Body of pancreas (tissue), 4 donors: Measurements from ENCODE around the gene SMC3. TPM values are rescaled to one million over a fixed set of nuclear protein-coding genes. Genes with fewer than 3 reads are reported as not detected.

Experiments
- ATAC-seq: fragments of 150-250 bp; one replicate; pipeline ENCODE4 v1.9.1; 2016
- DNase-seq, 4 donors: peaks; one replicate each; pipeline ENCODE4 v3.0.0-alpha.2; 2019
- H3K27ac ChIP-seq, 4 donors: fragments of 200-600 bp; sonication (generic); 1 replicate in 3 of 4; 2 replicates in 1 of 4; pipeline versions ENCODE4 v1.5.1 to v1.6.1; 2016 to 2019; ENCODE audit warnings: mild to moderate bottlenecking in 1 of 4, mixed read lengths in 1 of 4, moderate library complexity in 1 of 4
- H3K27me3 ChIP-seq, 2 donors: fragments of 200-600 bp; sonication (generic); one replicate each; pipeline ENCODE4 v1.6.0; 2016; ENCODE audit warnings: mild to moderate bottlenecking in 1 of 2
- H3K36me3 ChIP-seq, 2 donors: fragments of 200-600 bp; sonication (generic); replicated peaks in 1 of 2; 2 replicates each; pipeline ENCODE4 v1.5.1; 2016; ENCODE audit warnings: low read depth in 2 of 2; ENCODE audit not compliant: insufficient read depth in 1 of 2
- H3K4me1 ChIP-seq: fragments of 200-600 bp; sonication (generic); one replicate; pipeline ENCODE4 v1.6.0; 2016
- H3K4me3 ChIP-seq, 2 donors: fragments of 200-600 bp; sonication (generic); 1 replicate in 1 of 2; 2 replicates in 1 of 2; pipeline ENCODE4 v1.5.1; 2016 to 2019
- H3K9me3 ChIP-seq, 3 donors: fragments of 200-600 bp; sonication (generic); 1 replicate in 2 of 3; 2 replicates in 1 of 3; pipeline ENCODE4 v1.5.1; 2016
- POLR2A ChIP-seq, 3 donors: fragments of 450-650 bp; IDR thresholded peaks; one replicate each; pipeline ENCODE4 v1.6.1; 2016; ENCODE audit warnings: antibody characterized with exemption in 3 of 3, mild to moderate bottlenecking in 2 of 3
- WGBS, 2 donors: methylation state at CpG; one replicate each; pipeline ENCODE4 v1.1.5; 2017; 5-methylcytosine and 5-hydroxymethylcytosine counted together
- intact Hi-C: fragments of 100-400 bp; cut with DNase I; formaldehyde crosslinking; loops from one replicate; pipeline ENCODE4 v1.15.1; 2023
- total RNA-seq, 2 donors: library from RNA; depleted of rRNA; stranded (reverse); fragments of >200 nt; gene quantifications; one replicate each; pipeline ENCODE4 v1.1.0, GENCODE V29; 2016
- TF ChIP-seq, protein P1 (sequence below), 7 experiments: fragments of 450-650 bp in 4 of 7; fragments of 200-600 bp in 3 of 7; sonication (generic) in 3 of 7; IDR thresholded peaks; one replicate each; pipeline ENCODE4 v1.5.1; 2016 to 2019; ENCODE audit warnings: antibody characterized with exemption in 7 of 7

Gene SMC3
- total RNA-seq, 2 donors from 2014 or later = 18.4 to 22.1 TPM

DNA sequence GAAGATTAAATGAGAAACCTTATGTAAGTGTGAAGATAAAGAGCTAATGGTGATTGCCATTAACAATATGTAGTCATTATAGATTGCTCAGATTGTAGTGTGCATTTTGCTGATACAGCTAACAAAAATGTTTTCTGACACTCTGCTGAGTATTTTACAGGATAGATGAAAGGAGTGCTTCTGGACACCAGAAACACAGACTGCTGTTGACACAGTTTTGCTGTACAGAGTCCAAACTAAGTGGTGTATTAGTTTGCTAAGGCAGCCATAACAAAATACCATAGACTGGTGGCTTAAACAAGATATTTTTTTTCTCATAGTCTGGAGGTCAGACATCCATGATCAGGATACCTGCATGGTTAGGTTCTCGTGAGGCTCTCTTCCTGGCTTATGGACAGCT, 2.2 kb downstream of the SMC3 start:
- 67 to 73% methylated on average over 1 of the region's 1 CpG for WGBS, 2 donors
- H3K4me3 ChIP-seq = no peak overlapping the region
- DNase-seq (no peak), ATAC-seq (no peak)
- H3K27me3 ChIP-seq = no peaks in the 10 kb centered on the region
- H3K36me3 ChIP-seq = no peaks in the 10 kb centered on the region
- H3K4me1 ChIP-seq = peaks cover 45% of the 10 kb centered on the region
- intact Hi-C loops = no loop called here
- no peak overlapping the region for H3K27ac ChIP-seq
- no peak for TF ChIP-seq POLR2A (IDR thresholded peaks at IDR 0.05)
- TF ChIP-seq, protein P1, sequence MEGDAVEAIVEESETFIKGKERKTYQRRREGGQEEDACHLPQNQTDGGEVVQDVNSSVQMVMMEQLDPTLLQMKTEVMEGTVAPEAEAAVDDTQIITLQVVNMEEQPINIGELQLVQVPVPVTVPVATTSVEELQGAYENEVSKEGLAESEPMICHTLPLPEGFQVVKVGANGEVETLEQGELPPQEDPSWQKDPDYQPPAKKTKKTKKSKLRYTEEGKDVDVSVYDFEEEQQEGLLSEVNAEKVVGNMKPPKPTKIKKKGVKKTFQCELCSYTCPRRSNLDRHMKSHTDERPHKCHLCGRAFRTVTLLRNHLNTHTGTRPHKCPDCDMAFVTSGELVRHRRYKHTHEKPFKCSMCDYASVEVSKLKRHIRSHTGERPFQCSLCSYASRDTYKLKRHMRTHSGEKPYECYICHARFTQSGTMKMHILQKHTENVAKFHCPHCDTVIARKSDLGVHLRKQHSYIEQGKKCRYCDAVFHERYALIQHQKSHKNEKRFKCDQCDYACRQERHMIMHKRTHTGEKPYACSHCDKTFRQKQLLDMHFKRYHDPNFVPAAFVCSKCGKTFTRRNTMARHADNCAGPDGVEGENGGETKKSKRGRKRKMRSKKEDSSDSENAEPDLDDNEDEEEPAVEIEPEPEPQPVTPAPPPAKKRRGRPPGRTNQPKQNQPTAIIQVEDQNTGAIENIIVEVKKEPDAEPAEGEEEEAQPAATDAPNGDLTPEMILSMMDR (IDR thresholded peaks at IDR 0.05) = no peak
- H3K9me3 ChIP-seq = no peaks in the 10 kb centered on the region

DNA sequence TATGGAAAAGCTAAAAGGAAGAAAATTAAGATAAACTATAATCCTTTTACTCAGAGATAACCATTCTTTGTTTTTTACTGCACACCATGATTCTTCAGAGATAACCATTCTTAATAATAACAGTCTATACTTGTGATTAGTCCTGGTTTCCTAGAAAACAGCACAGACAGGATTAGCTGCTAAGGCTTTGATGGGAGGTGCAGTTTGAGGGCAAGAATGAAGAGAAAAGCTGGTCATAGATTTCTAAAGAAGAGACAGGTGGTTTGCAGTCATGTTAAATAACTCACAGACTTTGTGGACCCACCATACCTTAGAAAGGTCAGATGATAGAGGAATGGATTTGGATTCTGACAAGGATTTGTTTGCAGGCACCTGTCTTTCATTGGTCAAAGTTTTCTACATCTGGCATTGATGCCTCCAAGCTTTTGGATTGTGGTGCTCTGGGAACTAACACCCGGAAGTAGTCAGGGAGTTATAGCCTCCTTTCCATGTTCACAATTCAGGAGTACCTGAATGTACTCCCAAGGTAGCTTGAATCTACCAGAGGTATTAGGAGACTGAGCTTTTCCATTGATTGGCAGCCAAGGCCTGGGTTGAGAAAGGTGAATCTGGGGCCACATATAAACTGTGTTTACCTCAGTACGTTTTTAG, 3.7 kb downstream of the SMC3 start:
- ATAC-seq (no peak), DNase-seq (no peak)
- no peak overlapping the region for H3K27ac ChIP-seq
- peaks cover 45% of the 10 kb centered on the region for H3K4me1 ChIP-seq
- intact Hi-C loops = no loop called here
- H3K36me3 ChIP-seq = no peaks in the 10 kb centered on the region
- 59% methylated on average over 2 of the region's 2 CpGs for WGBS, 2 donors
- no peak for TF ChIP-seq POLR2A (IDR thresholded peaks at IDR 0.05)
- TF ChIP-seq, protein P1 (IDR thresholded peaks at IDR 0.05) = no peak
- no peaks in the 10 kb centered on the region for H3K27me3 ChIP-seq
- no peak overlapping the region for H3K4me3 ChIP-seq
- H3K9me3 ChIP-seq = no peaks in the 10 kb centered on the region

DNA sequence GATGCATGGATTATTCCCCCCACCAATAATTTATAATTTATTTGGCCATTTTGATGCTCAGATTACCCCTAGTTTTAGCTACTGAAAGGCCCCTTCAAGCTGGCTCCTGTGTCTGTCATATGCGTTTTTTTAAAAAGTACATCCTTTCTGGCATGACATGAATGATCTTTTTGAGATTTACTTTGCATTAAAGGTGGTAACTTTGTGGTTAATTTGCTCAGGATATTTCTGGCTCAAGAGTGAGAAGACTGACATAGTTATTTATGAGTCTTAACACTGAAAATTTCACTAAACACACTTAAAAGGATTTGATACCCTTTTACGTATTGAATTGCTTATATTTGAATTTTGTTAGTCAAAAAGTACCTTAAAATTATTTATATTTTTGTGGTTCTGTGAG, 5.4 kb downstream of the SMC3 start:
- H3K27me3 ChIP-seq = no peaks in the 10 kb centered on the region
- H3K9me3 ChIP-seq = no peaks in the 10 kb centered on the region
- H3K36me3 ChIP-seq = peaks cover 1 to 2% of the 10 kb centered on the region in 2 donors
- 59 to 60% methylated on average over 2 of the region's 2 CpGs for WGBS, 2 donors
- DNase-seq (no peak), ATAC-seq (no peak)
- no peak for TF ChIP-seq POLR2A (IDR thresholded peaks at IDR 0.05)
- TF ChIP-seq, protein P1 (IDR thresholded peaks at IDR 0.05) = no peak
- H3K27ac ChIP-seq = no peak overlapping the region
- no peak overlapping the region for H3K4me3 ChIP-seq
- intact Hi-C loops = no loop called here
- peaks cover 38% of the 10 kb centered on the region for H3K4me1 ChIP-seq

DNA sequence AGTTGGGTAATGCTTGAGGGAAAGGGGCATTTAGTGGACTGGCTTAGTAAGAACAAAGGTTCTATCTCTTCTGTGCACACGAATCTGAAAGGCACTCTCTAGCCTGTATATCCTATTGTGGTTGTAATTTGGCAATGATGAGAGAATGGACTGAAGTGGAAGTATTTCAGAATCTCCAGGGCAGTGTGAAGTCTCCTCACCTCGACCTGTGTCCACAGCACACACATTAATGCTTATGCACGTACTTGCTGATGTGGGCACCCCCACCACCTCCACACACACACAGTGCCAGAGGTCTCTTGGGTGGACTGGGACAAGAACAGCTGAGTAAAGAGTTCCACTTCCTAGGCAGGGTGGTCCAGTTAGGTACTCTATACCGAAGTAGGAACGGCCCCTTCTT, 6.9 kb downstream of the SMC3 start:
- no peak for TF ChIP-seq POLR2A (IDR thresholded peaks at IDR 0.05)
- TF ChIP-seq, protein P1 (IDR thresholded peaks at IDR 0.05) = no peak
- Histone ChIP-seq H3K4me3 (no peak overlapping the region), H3K9me3 (no peaks in the 10 kb centered on the region), H3K27me3 (no peaks in the 10 kb centered on the region), H3K27ac (no peak overlapping the region), H3K4me1 (peaks cover 28% of the 10 kb centered on the region), H3K36me3 (peaks cover 9 to 10% of the 10 kb centered on the region in 2 donors)
- DNase-seq = no peak
- 73 to 80% methylated on average over 4 to 5 of the region's 5 CpGs for WGBS, 2 donors
- intact Hi-C loops = no loop called here
- no peak for ATAC-seq

DNA sequence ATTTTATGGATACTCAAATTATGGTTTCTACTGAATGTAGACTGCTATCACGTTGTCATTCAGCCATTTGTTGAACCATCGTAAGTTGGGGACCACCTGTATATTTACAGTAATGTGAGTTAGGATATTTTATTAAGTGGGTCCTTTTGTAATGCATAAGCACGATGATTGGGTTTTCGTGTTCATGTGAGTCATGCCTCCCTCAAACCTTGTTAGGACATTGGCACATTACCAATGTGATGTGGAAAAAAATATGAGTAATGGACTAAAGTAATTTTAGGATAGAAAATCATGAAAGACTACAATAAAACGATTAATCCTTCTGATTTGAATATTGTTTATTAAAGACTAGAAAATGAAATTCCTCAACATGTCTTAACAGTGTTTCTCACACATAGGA, 8.7 kb downstream of the SMC3 start:
- Histone ChIP-seq H3K4me1 (peaks cover 13% of the 10 kb centered on the region), H3K4me3 (no peak overlapping the region), H3K27ac (no peak overlapping the region), H3K9me3 (no peaks in the 10 kb centered on the region), H3K36me3 (peaks cover 9 to 21% of the 10 kb centered on the region in 2 donors), H3K27me3 (no peaks in the 10 kb centered on the region)
- intact Hi-C loops = no loop called here
- ATAC-seq (no peak), DNase-seq (no peak)
- TF ChIP-seq, protein P1 (IDR thresholded peaks at IDR 0.05) = no peak
- no peak for TF ChIP-seq POLR2A (IDR thresholded peaks at IDR 0.05)
- WGBS, 2 donors = 59 to 65% methylated on average over 5 of the region's 5 CpGs
